ENCODE measurements around the gene ATRX. TPM values are rescaled to one million over a fixed set of nuclear protein-coding genes. Genes with fewer than 3 reads are reported as not detected.
"Not testable (repeated sequence)": the region's sequence is repeated elsewhere in the genome, so short reads cannot be mapped to it uniquely, and the experiment has no call there.

The ATRX gene
- total and polyA plus RNA-seq, 2 donors (not counting 3 experiments of a cell fraction or from before 2014, with no cell fraction given), result 23.5 to 101 TPM

- Histone ChIP-seq H3K27ac (ENCODE audit: insufficient read depth, low read depth, low read length) (no peak overlapping the region), H3K9ac (replicated peaks; ENCODE audit: extremely low read depth, insufficient read depth, low read length) (no peak overlapping the region), H3K36me3 (ENCODE audit: control insufficient read depth in 2 of 2, extremely low read depth in 1 of 2, insufficient read depth in 2 of 2, low read length in 2 of 2) (no peaks in the 10 kb centered on the region), H3K4me2 (ENCODE audit: insufficient read depth, low read length) (no peak overlapping the region), H3K79me2 (ENCODE audit: control insufficient read depth, insufficient read depth, low read length) (peaks cover 79% of the 10 kb centered on the region), H3K4me3 (replicated peaks in 1 of 3; ENCODE audit: insufficient read depth in 1 of 3, low read depth in 1 of 3, low read length in 3 of 3) (no peak overlapping the region), H4K20me1 (replicated peaks; ENCODE audit: control insufficient read depth, extremely low read depth, insufficient read depth, low read length) (peaks cover 2% of the 10 kb centered on the region), H3K9me3 (replicated peaks; ENCODE audit: control insufficient read depth, insufficient read depth, low read length) (no peaks in the 10 kb centered on the region), H3K27me3 (ENCODE audit: control insufficient read depth in 2 of 2, insufficient read depth in 2 of 2, low read length in 2 of 2) (no peaks in the 10 kb centered on the region), H3K9me1 (replicated peaks; ENCODE audit: control insufficient read depth, extremely low read depth, insufficient read depth, low read length) (no peaks in the 10 kb centered on the region), H3K4me1 (ENCODE audit: control insufficient read depth, extremely low read depth, insufficient read depth, low read length) (no peaks in the 10 kb centered on the region), H2AFZ (ENCODE audit: low read depth, low read length) (no peak overlapping the region)
- POLR2A ChIA-PET, result no interaction called here
- TF ChIP-seq MAX (IDR thresholded peaks at IDR 0.05; ENCODE audit: insufficient read depth, insufficient read length), result no peak
- TF ChIP-seq POLR2A (IDR thresholded peaks at IDR 0.05; ENCODE audit: low read depth, low read length), result no peak
- TF ChIP-seq POLR2AphosphoS5 (IDR thresholded peaks at IDR 0.05; ENCODE audit: insufficient read depth, low read depth, low read length), result no peak
- no peak for TF ChIP-seq FOS (IDR thresholded peaks at IDR 0.05; ENCODE audit: borderline replicate concordance, insufficient read depth, low read length)
- TF ChIP-seq EZH2 (IDR thresholded peaks at IDR 0.05; ENCODE audit: borderline replicate concordance, low read depth, low read length, severe bottlenecking), result no peak
- TF ChIP-seq GATA2 (IDR thresholded peaks at IDR 0.05; ENCODE audit: insufficient read depth, insufficient read length, low read depth, low read length), result no peak
- no peak for TF ChIP-seq MYC (IDR thresholded peaks at IDR 0.05; ENCODE audit: low read depth, low read length)
- dilution Hi-C loops (cut with MboI; ENCODE audit: extremely low pct_ligation_motif_present, low sequenced_read_pairs) (no loop called here), intact Hi-C loops (cut with micrococcal nuclease) (no loop called here)
- FAIRE-seq (no peak), DNase-seq (ENCODE audit: low read depth, low spot score) (no peak)
- no TSS peak for BruUV-seq (replicated peaks)
- CTCF ChIA-PET, result interaction anchor here (0.6 kb wide), 1 partner anchor 9 kb away, joined by 3 read pairs; no protein-coding TSS in a partner anchor
These were observed 17.2 kb downstream of the ATRX start for GRCh38 chrX:77768787-77769186.

- dilution Hi-C loops (cut with MboI; ENCODE audit: extremely low pct_ligation_motif_present, low sequenced_read_pairs); H3K36me3 ChIP-seq (ENCODE audit: control insufficient read depth in 2 of 2, extremely low read depth in 1 of 2, insufficient read depth in 2 of 2, low read length in 2 of 2); H3K4me3 ChIP-seq (replicated peaks in 1 of 3; ENCODE audit: insufficient read depth in 1 of 3, low read depth in 1 of 3, low read length in 3 of 3); DNase-seq (ENCODE audit: low read depth, low spot score); H4K20me1 ChIP-seq (replicated peaks; ENCODE audit: control insufficient read depth, extremely low read depth, insufficient read depth, low read length); H2AFZ ChIP-seq (ENCODE audit: low read depth, low read length); H3K9ac ChIP-seq (replicated peaks; ENCODE audit: extremely low read depth, insufficient read depth, low read length); H3K9me3 ChIP-seq (replicated peaks; ENCODE audit: control insufficient read depth, insufficient read depth, low read length); H3K9me1 ChIP-seq (replicated peaks; ENCODE audit: control insufficient read depth, extremely low read depth, insufficient read depth, low read length); POLR2A ChIA-PET; H3K4me1 ChIP-seq (ENCODE audit: control insufficient read depth, extremely low read depth, insufficient read depth, low read length); BruUV-seq (replicated peaks); H3K27ac ChIP-seq (ENCODE audit: insufficient read depth, low read depth, low read length); FAIRE-seq; CTCF ChIA-PET; H3K27me3 ChIP-seq (ENCODE audit: control insufficient read depth in 2 of 2, insufficient read depth in 2 of 2, low read length in 2 of 2); intact Hi-C loops (cut with micrococcal nuclease); H3K4me2 ChIP-seq (ENCODE audit: insufficient read depth, low read length): not testable (repeated sequence)
- H3K79me2 ChIP-seq (ENCODE audit: control insufficient read depth, insufficient read depth, low read length), result peaks cover 65% of the 10 kb centered on the region
These were observed 19.8 kb downstream of the ATRX start for GRCh38 chrX:77766212-77766611.
